Measurements from ENCODE around the gene SIK3. TPM values are rescaled to one million over a fixed set of nuclear protein-coding genes. Genes with fewer than 3 reads are reported as not detected.
"Not testable (repeated sequence)": the region's sequence is repeated elsewhere in the genome, so short reads cannot be mapped to it uniquely, and the experiment has no call there.

The SIK3 gene
- 10 to 100 TPM; 36.4 to 43.0 TPM for total RNA-seq

DNA sequence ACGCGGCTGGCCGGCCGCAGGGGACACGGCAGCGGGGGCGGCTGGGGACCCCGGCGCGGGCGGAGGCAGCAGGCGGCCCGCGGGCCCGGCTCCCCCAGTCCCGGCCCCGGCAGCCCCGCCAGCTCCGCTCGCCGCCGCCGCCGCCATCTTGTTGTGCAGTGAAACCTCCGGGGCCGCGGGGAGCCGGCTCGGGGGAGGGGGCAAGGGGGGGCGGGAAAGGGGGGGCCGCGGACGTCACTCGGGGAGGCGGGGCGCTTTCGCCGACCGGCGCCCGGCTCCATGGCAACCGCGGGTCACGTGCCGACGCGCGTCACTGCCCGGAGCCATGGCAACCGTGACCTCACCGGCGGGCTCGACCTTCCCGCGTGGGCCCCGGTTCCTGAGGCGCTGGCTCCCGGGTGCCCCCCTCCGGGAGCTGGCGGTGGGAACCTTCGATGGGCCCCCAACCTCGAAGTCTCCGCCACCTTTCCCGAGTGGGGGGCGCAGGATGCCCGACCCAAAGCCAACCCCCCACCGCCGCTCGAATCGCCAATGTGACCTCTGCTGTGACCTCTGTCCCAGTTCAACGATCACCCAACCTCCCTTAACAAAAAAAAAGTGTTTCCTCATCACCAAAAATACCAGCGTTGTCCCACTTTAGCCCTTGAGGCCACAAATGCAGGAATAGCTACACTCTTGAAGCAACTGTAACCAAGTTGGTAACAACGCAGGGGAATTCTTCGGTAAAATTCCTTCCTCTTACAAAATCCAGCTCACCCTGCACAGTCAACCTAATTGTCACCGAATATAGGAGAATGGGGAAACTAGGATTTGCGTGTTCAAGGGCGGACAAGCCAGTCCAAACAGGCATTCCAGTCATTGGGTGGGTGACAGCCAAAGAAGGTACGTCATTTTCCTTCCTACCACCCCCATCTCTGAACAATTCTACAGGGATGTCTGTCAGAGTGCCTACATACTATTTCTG is at the start of gene SIK3:
Gene SIK3, minus strand, starts transcription at position 160 of the 964 bp plus-strand sequence. Its CDS starts 13 bp downstream, at position 147.
- ChIA-PET CTCF (interaction anchor here (0.5 to 4.3 kb wide), 15 partner anchors 10 to 311 kb away, joined by 3 to 37 read pairs (median 4); partner anchors contain the start of genes APOA5 and ZPR1), POLR2A (interaction anchor here (0.7 to 6.3 kb wide), 18 partner anchors 20 to 325 kb away, joined by 3 to 58 read pairs (median 6); partner anchors contain the start of gene ZPR1)
- DNase-seq, result peak; percentile 93
- Mint-ChIP-seq H3K27ac (peak within 1 kb of the TSS; percentile 84), H3K4me3 (peak within 1 kb of the TSS; percentile 90), H3K36me3 (ENCODE audit: low read depth) (peaks cover 7% of the 10 kb centered on the region), H3K9me3 (no peaks in the 10 kb centered on the region), H3K27me3 (no peaks in the 10 kb centered on the region), H3K4me1 (peaks cover 61% of the 10 kb centered on the region)

DNA sequence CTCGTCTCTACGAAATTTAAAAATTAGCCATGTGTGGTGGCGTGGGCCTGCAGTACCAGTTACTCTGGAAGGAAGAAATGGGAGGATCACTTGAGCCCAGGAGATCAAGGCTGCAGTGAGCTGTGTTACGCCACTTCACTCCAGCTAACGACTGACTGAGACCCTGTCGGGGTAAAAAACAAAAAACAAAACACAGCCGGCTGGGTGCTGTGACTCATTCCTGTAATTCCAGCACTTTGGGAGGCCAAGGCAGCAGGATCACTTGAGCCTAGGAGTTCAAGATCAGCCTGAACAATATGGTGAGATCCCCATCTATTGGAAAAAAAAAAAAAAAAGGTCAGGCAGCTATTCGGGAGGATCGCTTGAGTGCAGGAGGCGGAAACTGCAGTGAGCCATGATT is 48.3 kb upstream of the SIK3 start:
- H3K9me3 Mint-ChIP-seq, result no peaks in the 10 kb centered on the region
- peak overlapping the region; percentile 96 for H3K4me3 Mint-ChIP-seq
- H3K27me3 Mint-ChIP-seq, result peaks cover 4% of the 10 kb centered on the region
- CTCF ChIA-PET, result interaction anchor here (0.7 to 6.0 kb wide), 6 partner anchors 33 to 355 kb away, joined by 3 to 39 read pairs (median 4); partner anchors contain the start of genes APOA5 and SIDT2
- POLR2A ChIA-PET, result interaction anchor here (1.3 to 4.7 kb wide), 5 partner anchors 10 to 84 kb away, joined by 3 to 50 read pairs (median 7); partner anchors contain the start of genes PCSK7, RNF214 and SIDT2
- peaks cover 49% of the 10 kb centered on the region for H3K36me3 Mint-ChIP-seq (ENCODE audit: low read depth)
- H3K27ac Mint-ChIP-seq, result no peak overlapping the region
- no peak for DNase-seq
- H3K4me1 Mint-ChIP-seq, result peaks cover 51% of the 10 kb centered on the region

DNA sequence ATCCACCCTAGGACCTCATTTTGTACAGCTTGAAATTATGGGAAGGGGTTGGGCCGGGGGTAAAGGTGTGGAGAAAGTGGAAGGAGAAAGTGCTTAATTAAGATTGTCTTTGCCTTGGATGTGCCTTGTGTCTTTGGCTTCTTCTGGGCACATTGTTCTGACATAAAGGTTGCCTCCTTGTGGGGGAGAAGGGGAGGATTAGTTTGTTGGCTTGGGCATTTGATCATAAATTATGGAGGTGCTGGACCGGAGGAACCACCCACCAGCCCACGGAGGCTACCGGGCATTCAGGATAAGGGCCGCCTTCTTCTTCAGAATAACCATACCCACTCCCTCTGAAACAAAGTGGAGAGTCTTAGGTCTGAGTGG is 47.1 kb upstream of the SIK3 start:
- no peak for DNase-seq
- Mint-ChIP-seq H3K27ac (peak overlapping the region; percentile 86), H3K9me3 (no peaks in the 10 kb centered on the region), H3K36me3 (ENCODE audit: low read depth) (peaks cover 46% of the 10 kb centered on the region), H3K27me3 (peaks cover 10% of the 10 kb centered on the region), H3K4me3 (peak overlapping the region; percentile 96), H3K4me1 (peaks cover 49% of the 10 kb centered on the region)
- CTCF ChIA-PET, result interaction anchor here (1.5 to 6.0 kb wide), 4 partner anchors 34 to 356 kb away, joined by 3 to 39 read pairs (median 8); partner anchors contain the start of gene SIDT2
- POLR2A ChIA-PET, result interaction anchor here (0.5 to 4.7 kb wide), 10 partner anchors 9 to 396 kb away, joined by 3 to 50 read pairs (median 6); partner anchors contain the start of genes CEP164, PCSK7, RNF214 and SIDT2

DNA sequence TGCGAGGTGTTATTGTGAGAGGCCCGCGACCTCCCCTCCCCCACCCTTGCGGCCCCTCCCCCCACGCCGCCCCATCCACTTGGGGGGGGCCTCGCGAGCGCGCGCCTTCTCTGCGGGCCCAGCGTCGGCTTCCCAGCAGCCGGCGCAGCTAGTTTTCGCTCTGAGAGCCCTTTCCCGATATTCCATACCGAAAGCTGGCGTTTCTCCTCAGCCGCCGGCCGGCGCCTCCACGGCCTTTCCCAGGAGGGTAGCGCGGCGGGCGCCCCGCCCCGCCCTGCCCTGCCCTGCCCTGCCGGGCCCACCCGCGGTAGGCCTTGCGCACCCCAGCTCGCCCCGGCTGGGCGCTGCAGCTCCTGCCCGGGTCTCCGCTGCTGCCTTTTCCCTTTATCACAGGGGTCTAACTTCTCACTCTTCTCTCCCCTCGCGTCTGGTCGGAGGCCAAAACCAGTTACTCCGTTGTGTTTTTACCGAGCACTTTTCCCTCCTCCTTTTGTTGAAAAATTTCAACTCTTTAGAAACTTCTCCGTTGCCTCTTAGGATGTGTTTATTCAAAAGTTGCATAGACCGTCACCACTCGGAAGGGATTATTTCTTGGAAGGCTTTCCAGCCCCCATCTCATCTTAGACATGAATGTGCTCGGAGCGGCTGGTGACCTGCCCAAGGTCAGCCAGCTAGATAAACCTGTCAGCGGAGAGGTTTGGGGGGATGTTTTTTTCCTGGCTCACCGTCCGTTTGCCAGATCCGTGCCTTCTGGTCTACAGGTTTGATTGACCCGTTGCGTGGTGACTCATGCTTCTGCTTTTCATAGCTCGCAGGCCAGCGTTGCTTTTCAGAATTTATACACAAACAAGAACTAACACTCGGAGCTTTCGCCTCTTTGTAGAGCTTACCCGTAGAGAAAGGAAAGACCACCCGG is 46.5 kb upstream of the SIK3 start:
- DNase-seq, result peak; percentile 39
- no peaks in the 10 kb centered on the region for H3K9me3 Mint-ChIP-seq
- peak overlapping the region; percentile 96 for H3K4me3 Mint-ChIP-seq
- ChIA-PET POLR2A (interaction anchor here (0.5 to 4.7 kb wide), 24 partner anchors 10 to 395 kb away, joined by 3 to 50 read pairs (median 4); partner anchors contain the start of genes APOA1, BUD13, CEP164 and PCSK7), CTCF (interaction anchor here (1.0 to 6.0 kb wide), 6 partner anchors 35 to 355 kb away, joined by 3 to 39 read pairs (median 4); partner anchors contain the start of gene SIDT2)
- peaks cover 17% of the 10 kb centered on the region for H3K27me3 Mint-ChIP-seq
- peaks cover 47% of the 10 kb centered on the region for H3K4me1 Mint-ChIP-seq
- peaks cover 41% of the 10 kb centered on the region for H3K36me3 Mint-ChIP-seq (ENCODE audit: low read depth)
- H3K27ac Mint-ChIP-seq, result peak overlapping the region; percentile 86

DNA sequence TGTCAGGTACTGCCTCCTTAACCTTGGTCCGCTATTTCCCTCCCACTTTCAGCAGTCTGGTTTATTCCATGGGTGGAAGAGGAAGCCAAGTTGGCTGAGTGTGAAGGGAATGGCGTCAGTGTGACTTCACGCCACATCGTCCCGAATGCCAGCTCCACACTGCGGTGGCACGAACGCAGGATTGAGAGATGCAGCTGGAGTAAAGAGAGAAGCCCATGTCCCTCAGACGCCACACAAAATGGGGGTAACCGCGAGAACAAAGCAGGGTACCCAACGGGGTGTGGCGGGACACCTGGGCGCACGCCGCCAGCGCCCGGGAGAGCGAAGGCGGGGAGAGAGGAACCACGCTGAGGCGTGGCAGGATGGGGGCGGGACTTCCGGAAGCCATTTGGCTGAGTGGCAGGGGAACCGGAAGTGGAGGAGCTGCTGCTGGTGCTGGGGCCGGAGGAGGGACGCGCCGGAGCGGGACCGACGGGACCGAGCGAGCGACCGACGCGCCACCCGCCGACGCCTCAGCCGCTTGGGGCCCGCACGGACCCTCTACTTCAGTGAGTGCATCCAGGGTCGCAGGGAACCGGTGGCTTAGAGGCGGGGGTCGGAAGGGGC is 45.7 kb upstream of the SIK3 start, which contains the start of gene PAFAH1B2:
Gene PAFAH1B2, plus strand, starts transcription at position 417 of the 606 bp plus-strand sequence. CDS start 8,161 bp downstream, outside the sequence.
- POLR2A ChIA-PET, result interaction anchor here (0.6 to 4.7 kb wide), 24 partner anchors 14 to 370 kb away, joined by 3 to 50 read pairs (median 4); partner anchors contain the start of genes APOA1, BUD13, CEP164 and PCSK7
- Mint-ChIP-seq H3K9me3 (no peaks in the 10 kb centered on the region), H3K4me1 (peaks cover 45% of the 10 kb centered on the region), H3K36me3 (ENCODE audit: low read depth) (peaks cover 38% of the 10 kb centered on the region), H3K27ac (peak within 1 kb of the TSS; percentile 86), H3K4me3 (peak within 1 kb of the TSS; percentile 96), H3K27me3 (peaks cover 17% of the 10 kb centered on the region)
- DNase-seq, result peak; percentile 95
- CTCF ChIA-PET, result interaction anchor here (0.6 to 6.0 kb wide), 10 partner anchors 8 to 648 kb away, joined by 3 to 39 read pairs (median 4); partner anchors contain the start of gene SIDT2

DNA sequence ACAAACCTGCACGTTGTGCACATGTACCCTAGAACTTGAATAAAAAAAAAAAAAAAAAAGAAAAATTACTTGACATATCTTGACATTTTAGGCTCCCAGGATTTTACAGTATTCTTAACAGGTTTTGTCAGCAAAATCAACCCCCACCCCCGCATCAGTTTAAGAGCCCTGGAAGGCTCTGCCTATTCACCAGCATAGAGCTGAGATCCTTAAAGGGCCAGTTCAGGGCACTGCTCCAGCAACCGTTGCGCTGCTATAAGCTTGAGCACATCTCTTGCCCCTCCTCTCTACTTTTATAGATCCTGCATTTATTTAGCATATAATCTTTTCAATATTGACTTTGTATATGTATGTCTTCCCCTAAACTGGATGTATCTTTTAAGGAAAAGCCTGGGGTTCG is 45.2 kb upstream of the SIK3 start:
- Mint-ChIP-seq H3K4me3 (peak overlapping the region; percentile 96), H3K36me3 (ENCODE audit: low read depth) (peaks cover 33% of the 10 kb centered on the region), H3K9me3 (no peaks in the 10 kb centered on the region), H3K4me1 (peaks cover 44% of the 10 kb centered on the region), H3K27me3 (peaks cover 17% of the 10 kb centered on the region), H3K27ac (peak overlapping the region; percentile 80)
- ChIA-PET POLR2A (interaction anchor here (0.9 to 4.7 kb wide), 15 partner anchors 14 to 369 kb away, joined by 3 to 50 read pairs (median 6); partner anchors contain the start of genes APOA1, BUD13, CEP164 and PCSK7), CTCF (interaction anchor here (0.6 to 6.0 kb wide), 8 partner anchors 9 to 648 kb away, joined by 3 to 39 read pairs (median 4); partner anchors contain the start of gene SIDT2)
- DNase-seq, result peak; percentile 25

DNA sequence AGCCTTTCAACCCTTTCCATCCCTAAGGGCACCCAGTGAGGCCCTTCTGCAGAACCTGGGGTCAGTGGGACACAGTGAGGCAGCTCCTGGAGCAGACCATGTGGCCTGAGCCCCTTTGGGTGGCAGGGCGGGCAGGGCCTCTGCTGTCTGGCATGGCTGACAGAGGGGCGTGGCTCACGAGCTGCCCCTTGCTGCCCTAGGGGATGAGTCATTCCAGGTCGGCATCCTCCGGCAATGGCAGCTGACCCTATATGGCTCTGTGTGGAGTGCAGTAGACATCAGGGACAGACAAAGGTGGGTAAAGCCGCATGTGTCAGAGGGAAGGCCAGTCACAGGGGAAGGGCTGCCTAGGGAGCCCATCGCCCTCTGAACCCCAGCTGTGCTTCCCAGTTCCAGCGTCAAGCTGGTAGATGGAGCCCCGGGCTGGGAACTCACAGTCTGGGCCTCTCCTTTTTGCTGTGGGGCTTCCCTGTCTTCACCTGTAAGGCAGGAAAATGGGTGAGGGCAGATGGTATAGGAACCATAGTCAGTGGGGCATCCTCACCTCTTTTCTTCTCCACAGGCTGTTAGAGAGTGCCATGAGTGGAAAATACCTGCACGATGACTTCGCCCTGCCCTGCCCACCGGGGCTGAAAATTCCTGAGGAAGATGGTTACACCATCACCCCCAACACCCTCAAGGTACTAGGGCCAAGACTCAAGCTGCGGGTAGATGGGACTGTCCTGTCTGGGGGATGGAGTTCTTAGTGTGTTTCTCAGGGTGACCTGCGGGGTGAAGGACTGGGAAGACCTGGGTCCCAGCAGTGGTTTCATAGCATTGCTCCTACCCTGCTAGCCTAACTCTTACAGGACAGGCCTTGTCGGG is 39.2 kb upstream of the SIK3 start:
- H3K4me1 Mint-ChIP-seq; CTCF ChIA-PET; POLR2A ChIA-PET; H3K36me3 Mint-ChIP-seq (ENCODE audit: low read depth); H3K9me3 Mint-ChIP-seq; DNase-seq; H3K27ac Mint-ChIP-seq; H3K4me3 Mint-ChIP-seq: not testable (repeated sequence)
- peaks cover 17% of the 10 kb centered on the region for H3K27me3 Mint-ChIP-seq

DNA sequence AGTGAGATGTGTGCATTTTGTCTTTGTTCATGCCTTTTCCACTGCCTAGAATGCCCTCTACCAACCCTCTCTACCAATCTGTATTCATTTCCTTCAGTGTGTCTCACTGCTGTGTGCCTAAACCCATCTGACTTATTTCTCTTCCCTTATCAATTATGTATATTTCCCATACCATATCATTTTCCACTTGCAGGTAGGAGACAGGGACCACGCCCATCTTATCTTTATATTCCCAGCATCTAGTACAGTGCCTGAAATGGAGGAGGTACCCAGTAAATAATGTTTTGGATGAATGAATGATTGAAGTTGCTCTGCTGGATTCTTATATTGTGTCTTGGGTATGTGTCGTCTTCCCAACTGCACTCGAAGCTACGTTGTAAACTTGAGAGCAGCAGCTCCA is 36.8 kb upstream of the SIK3 start:
- H3K4me3 Mint-ChIP-seq; H3K27ac Mint-ChIP-seq; CTCF ChIA-PET; H3K9me3 Mint-ChIP-seq; H3K36me3 Mint-ChIP-seq (ENCODE audit: low read depth); DNase-seq; H3K4me1 Mint-ChIP-seq; H3K27me3 Mint-ChIP-seq; POLR2A ChIA-PET: not testable (repeated sequence)

DNA sequence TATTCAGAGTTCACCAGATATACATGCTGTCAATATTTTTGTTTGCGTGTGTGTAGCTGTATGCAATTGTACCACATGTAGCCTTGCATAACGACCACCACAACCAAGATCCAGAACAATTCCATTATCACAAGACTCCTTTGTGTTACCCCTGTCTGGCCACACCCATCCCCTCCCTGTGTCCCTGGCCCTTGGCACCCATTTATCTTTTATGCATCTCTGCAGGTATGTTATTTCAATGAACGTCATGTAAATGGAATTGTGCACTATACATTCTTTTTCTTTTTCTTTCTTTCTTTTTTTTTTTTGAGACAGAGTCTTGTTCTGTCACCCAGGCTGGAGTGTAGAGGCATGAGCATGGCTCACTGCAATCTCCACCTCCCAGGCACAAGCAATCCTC is 36.2 kb upstream of the SIK3 start:
- H3K27ac Mint-ChIP-seq, result no peak overlapping the region
- no peak for DNase-seq
- POLR2A ChIA-PET, result no interaction called here
- H3K36me3 Mint-ChIP-seq (ENCODE audit: low read depth), result no peaks in the 10 kb centered on the region
- no peaks in the 10 kb centered on the region for H3K27me3 Mint-ChIP-seq
- CTCF ChIA-PET, result no interaction called here
- no peaks in the 10 kb centered on the region for H3K4me1 Mint-ChIP-seq
- H3K9me3 Mint-ChIP-seq, result no peaks in the 10 kb centered on the region
- no peak overlapping the region for H3K4me3 Mint-ChIP-seq

DNA sequence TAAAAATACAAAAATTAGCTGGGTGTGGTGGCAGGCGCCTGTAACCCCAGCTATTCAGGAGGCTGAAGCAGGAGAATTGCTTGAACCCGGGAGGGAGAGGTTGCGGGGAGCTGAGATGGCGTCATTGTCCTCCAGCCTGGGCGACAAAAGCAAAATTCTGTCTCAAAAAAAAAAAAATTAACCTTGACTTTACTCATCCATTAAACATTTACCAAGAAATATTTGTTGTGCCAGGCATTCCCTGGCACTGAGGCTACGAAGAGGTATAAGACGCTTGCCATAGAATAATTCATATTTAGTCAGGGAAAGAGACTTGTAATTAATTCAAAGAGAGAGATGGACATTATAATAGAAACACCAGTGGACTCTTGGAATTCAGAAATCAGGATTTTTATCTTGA is 32.7 kb upstream of the SIK3 start:
- Mint-ChIP-seq H3K4me1 (no peaks in the 10 kb centered on the region), H3K27me3 (peaks cover 8% of the 10 kb centered on the region), H3K27ac (no peak overlapping the region), H3K4me3 (no peak overlapping the region), H3K9me3 (no peaks in the 10 kb centered on the region), H3K36me3 (ENCODE audit: low read depth) (no peaks in the 10 kb centered on the region)
- CTCF ChIA-PET, result no interaction called here
- POLR2A ChIA-PET, result interaction anchor here (1.3 kb wide), 1 partner anchor 14 kb away, joined by 3 read pairs; the partner anchor contains the start of gene PAFAH1B2
- no peak for DNase-seq

DNA sequence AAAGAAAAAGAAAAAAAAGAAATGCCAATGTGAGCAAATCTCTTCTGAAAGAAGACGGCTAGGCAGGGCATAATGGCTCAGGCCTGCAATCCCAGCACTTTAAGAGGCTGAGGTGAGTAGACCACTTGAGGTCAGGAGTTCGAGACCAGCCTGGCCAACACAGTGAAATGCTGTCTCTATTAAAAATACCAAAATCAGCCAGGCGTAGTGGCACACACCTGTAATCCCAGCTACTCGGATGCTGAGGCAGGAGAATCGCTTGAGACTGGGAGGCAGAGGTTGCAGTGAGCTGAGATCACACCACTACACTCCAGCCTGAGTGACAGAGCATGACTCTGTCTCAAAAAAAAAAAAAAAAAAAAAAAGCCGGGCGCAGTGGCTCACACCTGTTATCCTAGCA is 32.2 kb upstream of the SIK3 start:
- H3K4me1 Mint-ChIP-seq; H3K27me3 Mint-ChIP-seq; DNase-seq; H3K27ac Mint-ChIP-seq; H3K9me3 Mint-ChIP-seq; CTCF ChIA-PET; H3K4me3 Mint-ChIP-seq; H3K36me3 Mint-ChIP-seq (ENCODE audit: low read depth): not testable (repeated sequence)
- POLR2A ChIA-PET, result interaction anchor here (1.3 kb wide), 1 partner anchor 14 kb away, joined by 3 read pairs; the partner anchor contains the start of gene PAFAH1B2
